Measurements from ENCODE around the gene SH3BP4.

The SH3BP4 gene

GRCh38 chr2:235042576-235043515 is 91.0 kb downstream of the SH3BP4 start:
- DNase-seq (ENCODE audit: low read depth) = no peak

- DNase-seq (ENCODE audit: low read depth) = no peak
Observed at GRCh38 chr2:235043762-235044500, 92.1 kb downstream of the SH3BP4 start.

DNA sequence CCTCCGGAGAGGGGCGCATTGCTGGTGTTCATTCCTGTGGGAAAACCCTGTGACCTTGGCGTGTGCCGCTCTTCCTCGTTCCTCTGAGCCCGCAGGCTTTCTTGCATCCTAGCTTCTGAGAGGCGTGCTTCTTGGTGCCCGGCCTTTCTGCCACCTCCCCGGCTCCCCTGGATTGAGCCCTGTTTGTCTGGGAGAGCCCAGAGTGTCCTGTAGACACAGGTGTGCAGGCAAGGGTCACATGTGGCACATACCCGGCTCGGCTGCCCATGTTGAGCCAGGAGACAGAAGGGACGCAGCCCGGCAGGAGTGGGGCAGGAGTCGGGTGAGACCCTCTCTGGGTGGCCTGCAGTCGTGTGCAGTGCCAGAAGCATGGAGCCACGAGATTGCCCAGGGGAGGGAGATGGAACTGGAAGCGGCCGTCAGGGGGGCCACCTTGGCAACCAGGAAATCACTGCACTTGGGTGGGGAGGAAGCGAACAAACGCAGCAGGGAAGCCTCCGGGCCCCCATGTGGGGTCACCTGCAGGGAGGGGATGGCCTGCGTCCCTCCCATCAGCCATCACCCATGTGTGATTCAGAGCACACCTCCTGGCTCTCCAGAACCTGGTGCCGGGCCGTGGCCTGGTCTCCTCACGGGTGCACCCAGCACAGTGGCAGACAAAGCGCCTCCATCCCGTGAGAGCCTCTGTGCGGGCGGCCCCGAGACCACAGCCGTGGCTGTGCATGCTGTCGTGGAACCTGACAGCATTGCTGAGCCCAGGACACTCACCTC is 92.9 kb downstream of the SH3BP4 start:
- no peak for DNase-seq (ENCODE audit: low read depth)

- DNase-seq (ENCODE audit: low read depth) = no peak
Observed at GRCh38 chr2:235045336-235045972, 93.6 kb downstream of the SH3BP4 start.

DNA sequence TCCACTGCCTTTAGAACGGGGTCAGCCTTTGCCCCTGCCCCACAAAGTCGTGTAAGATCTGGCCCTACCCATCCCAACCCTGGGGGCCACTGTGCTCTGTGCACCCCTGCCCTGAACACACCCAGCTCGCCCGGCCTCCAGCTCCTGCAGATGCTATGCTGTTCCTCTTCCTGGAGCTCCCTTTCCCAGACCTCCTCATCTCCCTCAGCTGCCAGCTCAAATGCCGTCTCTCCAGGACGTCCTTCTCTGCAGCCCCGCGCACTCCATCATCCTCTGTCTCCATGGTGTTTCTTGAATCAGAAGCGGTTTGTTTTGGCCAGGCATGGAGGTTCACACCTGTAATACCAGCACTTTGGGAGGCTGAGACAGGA is 94.1 kb downstream of the SH3BP4 start:
- DNase-seq (ENCODE audit: low read depth) = no peak

- DNase-seq (ENCODE audit: low read depth) = no peak
Observed at GRCh38 chr2:235046589-235046988, 94.8 kb downstream of the SH3BP4 start.

- DNase-seq (ENCODE audit: low read depth) = no peak
Observed at GRCh38 chr2:235047171-235048160, 95.6 kb downstream of the SH3BP4 start.

DNA sequence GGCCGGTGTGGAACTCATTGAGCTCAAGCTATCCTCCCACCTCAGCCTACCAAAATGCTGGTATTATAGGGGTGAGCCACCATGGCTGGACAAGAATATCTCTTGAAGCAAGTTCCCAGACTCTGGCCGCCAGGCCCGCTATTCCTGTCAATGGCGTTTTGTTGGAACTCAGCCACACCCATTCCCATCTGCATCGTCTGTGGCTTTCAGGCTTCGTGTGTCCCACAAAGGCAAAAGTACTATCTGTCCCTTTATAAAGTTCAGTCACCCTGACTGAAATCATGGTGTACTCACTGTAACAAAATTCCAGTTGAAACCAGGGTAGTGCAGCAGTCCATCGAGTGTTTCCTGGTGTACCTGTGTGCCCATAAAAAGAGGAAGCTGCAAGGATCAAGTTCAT is 96.7 kb downstream of the SH3BP4 start:
- no peak for DNase-seq (ENCODE audit: low read depth)

DNA sequence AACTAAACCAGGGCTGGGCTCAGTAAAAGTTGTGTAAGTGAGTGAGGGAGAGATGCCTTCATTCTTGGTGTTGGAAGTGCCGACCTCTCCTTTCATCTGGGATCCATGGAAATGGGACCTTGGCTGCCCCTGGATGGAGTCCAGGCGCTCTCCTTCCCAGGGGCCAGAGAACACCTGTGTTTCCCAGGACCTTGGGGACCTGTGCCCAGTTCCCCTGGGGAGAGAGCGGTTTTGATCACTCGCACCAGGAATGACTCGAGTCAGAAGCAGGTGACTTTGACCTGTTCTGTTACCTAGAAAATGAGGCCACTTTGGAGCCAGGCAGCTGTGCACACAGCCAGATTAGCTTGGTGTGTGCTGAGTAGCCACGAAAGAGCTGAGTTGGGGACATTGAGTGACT is 97.3 kb downstream of the SH3BP4 start:
- no peak for DNase-seq (ENCODE audit: low read depth)

DNA sequence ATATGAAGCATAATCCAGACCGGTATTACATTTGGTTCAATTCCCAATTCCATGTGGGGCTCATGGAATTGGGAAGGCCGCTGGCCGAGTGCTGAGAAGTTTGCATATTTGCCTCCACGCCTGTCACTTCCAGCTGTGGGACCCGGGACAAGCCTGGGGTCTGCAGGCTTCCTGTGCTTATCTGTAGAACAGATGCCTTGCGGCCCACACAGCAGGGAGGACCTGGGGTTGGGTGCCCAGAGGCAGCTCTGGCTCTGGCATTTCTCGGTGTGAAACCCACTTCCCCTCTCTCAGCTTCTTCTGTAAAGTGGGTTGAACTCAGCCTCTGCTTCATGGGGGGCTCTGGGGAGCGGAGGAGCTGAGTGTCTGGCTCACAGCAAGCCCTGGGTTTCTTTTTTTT is 97.9 kb downstream of the SH3BP4 start:
- DNase-seq (ENCODE audit: low read depth) = no peak

DNA sequence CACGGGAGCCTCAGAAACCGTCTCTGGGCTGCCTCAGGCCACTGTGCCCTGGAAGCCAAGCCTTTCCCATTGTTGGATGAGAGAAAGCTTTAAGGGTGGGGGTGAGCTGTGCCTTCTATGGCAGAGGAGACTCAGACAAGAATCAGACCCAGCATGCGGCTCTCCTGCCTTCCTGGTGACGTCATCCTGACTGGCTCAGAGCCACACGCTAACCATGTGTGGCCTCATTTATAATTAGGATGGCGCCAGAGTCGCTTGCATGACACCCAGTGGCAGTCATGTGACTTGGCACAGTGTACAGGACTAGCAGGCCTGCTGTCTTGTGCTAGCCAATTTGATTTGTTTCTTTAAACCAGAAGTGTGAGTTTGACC is 99.1 kb downstream of the SH3BP4 start:
- no peak for DNase-seq (ENCODE audit: low read depth)

DNA sequence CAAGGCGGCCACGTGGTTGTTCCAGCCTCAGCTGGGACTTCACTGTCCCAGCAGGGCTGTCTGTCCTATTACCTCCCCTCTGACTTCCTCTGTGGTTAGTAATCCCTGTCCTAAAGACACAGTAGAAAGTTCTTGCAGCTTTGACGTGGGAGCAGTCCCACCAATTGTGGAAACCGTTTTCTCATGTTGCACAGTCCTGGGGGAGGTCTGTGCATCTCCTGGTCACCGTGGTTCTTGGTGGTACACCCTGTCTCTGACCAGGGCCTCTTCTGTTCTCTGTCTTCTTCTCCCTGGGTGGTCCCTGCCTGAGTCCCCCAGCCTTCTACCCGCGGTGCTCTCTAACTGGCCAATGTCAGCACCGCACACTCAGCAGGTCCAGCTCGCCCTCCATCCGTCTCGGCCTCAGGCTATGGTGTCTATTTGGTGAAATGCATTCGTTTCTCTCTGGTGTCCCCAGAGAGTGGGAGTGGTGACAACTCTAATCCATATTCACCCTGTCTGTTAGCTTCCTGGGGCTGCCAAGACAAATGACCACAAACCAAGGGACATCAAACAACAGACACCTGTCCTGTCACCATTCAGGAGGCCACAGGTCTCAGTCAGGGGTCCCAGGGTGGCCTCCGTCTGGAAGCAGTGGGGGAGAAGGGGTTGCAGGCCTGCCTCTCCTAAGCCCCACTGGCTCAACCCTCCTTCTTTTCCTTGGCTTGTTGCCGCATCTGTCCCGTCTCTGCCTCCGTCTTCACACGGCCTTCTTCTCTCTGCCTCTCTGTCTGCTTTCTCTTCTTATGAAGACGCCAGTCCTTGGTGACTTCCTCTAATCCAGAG is 99.8 kb downstream of the SH3BP4 start:
- DNase-seq (ENCODE audit: low read depth) = no peak

DNA sequence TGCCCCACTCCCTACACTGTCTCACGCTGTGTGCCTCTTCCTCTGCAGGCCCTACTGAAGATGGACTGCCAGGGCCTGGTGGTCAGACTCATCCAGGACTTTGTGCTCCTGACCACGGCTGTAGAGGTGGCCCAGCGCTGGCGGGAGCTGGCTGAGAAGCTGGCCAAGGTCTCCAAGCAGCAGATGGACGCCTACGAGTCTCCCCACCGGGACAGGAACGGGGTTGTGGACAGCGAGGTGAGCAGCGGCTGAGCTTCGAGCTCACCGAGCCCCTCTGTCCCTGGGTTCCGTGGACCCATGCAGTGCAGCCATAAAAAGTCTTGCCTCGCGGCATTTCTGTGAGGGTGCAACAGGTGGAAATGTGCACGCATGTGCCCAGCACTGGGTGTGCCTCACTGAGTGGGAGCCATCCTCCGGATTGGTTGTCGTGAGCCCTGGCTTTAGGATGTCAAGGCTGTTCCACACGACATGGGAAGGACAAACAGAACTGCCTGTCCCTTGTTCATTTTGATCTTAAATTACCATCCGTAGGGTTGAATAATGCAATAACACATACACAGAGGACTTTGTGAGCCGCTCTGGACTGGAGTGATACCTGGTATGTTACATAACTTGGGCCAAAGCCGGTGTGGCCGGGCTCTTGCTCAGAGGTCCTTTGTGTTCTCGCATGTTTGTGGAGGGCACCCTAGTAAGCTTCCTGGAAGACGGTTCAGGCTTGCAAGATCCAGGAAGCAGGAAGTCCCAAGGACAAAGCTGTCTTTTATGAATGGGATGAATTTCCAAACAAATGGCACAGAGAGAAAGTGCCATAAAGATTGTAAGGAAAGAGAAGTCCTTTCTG is 100.9 kb downstream of the SH3BP4 start:
- DNase-seq (ENCODE audit: low read depth) = no peak

DNA sequence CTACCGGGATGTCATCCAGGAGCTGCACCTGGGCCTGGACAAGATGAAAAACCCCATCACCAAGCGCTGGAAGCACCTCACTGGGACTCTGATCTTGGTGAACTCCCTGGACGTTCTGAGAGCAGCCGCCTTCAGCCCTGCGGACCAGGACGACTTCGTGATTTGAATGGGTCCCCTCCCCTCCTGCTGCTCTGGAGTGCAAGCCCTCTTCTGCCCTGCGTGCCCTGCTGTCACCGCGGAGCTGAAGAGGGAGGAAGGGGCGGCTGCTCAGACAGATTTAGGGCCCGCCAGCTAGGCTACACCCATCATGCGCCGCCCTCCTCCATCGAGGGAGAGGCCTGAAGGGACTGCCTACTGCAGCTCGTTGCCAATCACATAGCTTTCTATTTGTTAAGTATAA is 101.8 kb downstream of the SH3BP4 start:
- DNase-seq (ENCODE audit: low read depth) = no peak

GRCh38 chr2:235054475-235054874 is 102.7 kb downstream of the SH3BP4 start:
- DNase-seq (ENCODE audit: low read depth) = no peak

GRCh38 chr2:235054919-235055318 is 103.1 kb downstream of the SH3BP4 start:
- no peak for DNase-seq (ENCODE audit: low read depth)

- DNase-seq (ENCODE audit: low read depth) = no peak
Observed at GRCh38 chr2:235055891-235056516, 104.2 kb downstream of the SH3BP4 start.

DNA sequence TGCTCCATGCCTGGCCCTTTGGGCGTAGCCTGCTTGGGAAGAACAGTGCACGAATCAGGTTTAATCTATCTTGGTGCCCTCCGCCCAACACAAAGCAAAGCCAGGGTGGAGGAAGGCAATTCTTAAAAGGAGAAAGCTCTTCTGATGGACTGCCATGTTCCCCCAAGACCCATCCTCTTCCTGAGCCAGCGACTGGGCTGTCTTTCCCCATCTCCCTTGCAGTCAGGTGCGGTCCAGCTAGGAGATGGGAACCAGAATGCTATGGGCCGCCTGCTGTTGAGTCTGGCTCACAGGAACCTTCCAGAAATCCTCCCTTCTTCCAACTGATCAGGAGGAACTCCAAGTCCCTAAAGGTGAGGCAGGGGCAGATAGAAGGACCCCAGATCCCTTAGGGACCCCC is 105.0 kb downstream of the SH3BP4 start:
- no peak for DNase-seq (ENCODE audit: low read depth)

Measured in T follicular helper cell (primary cell).